ENCODE measurements around the gene PHF5A. TPM values are rescaled to one million over a fixed set of nuclear protein-coding genes. Genes with fewer than 3 reads are reported as not detected.

PHF5A gene
- total RNA-seq, 4 donors from 2014 or later: 44.1 to 51.9 (median 45.4) TPM

- 1% methylated on average over 14 to 59 of the region's 63 CpGs for WGBS, 2 donors
- H3K4me3 ChIP-seq (ENCODE audit: low read depth, poor library complexity, severe bottlenecking): peak overlapping the region; percentile 97
- DNase-seq (ENCODE audit: low spot score in 2 of 2): peak; percentile 63 to 94
- intact Hi-C loops (cut with DNase I; ENCODE audit: low total_unique reads): no loop called here
- no peak for TF ChIP-seq POLR2A (IDR thresholded peaks at IDR 0.05)
- no peak for TF ChIP-seq CTCF (IDR thresholded peaks at IDR 0.05)
Observed at GRCh38 chr22:41447435-41448188, 20.9 kb downstream of the PHF5A start.

GRCh38 chr22:41446639-41447434, 21.7 kb downstream of the PHF5A start, which contains the start of gene TOB2:
TOB2 (minus strand) TSS chr22:41446801; CDS start chr22:41437345, 9,456 bp downstream.
- peak within 1 kb of the TSS; percentile 97 for H3K4me3 ChIP-seq (ENCODE audit: low read depth, poor library complexity, severe bottlenecking)
- no peak for TF ChIP-seq CTCF (IDR thresholded peaks at IDR 0.05)
- peak in 1 of 2 donors; percentile 86 for TF ChIP-seq POLR2A (IDR thresholded peaks at IDR 0.05)
- intact Hi-C loops (cut with DNase I; ENCODE audit: low total_unique reads): no loop called here
- WGBS, 2 donors: 1% methylated on average over 52 to 67 of the region's 85 CpGs
- peak; percentile 93 to 99 for DNase-seq (ENCODE audit: low spot score in 2 of 2)

GRCh38 chr22:41446057-41446501, 22.4 kb downstream of the PHF5A start:
- TF ChIP-seq POLR2A (IDR thresholded peaks at IDR 0.05) (no peak), CTCF (IDR thresholded peaks at IDR 0.05) (no peak)
- peak overlapping the region; percentile 97 for H3K4me3 ChIP-seq (ENCODE audit: low read depth, poor library complexity, severe bottlenecking)
- 0 to 1% methylated on average over 27 to 33 of the region's 34 CpGs for WGBS, 2 donors
- DNase-seq (ENCODE audit: low spot score in 2 of 2): peak; percentile 20 to 86
- intact Hi-C loops (cut with DNase I; ENCODE audit: low total_unique reads): no loop called here

GRCh38 chr22:41445129-41446056, 23.1 kb downstream of the PHF5A start:
- TF ChIP-seq POLR2A (IDR thresholded peaks at IDR 0.05) (no peak), CTCF (IDR thresholded peaks at IDR 0.05) (no peak)
- H3K4me3 ChIP-seq (ENCODE audit: low read depth, poor library complexity, severe bottlenecking): peak overlapping the region; percentile 97
- 0 to 1% methylated on average over 22 of the region's 22 CpGs for WGBS, 2 donors
- intact Hi-C loops (cut with DNase I; ENCODE audit: low total_unique reads): no loop called here
- peak in 1 of 2 donors; percentile 27 for DNase-seq (ENCODE audit: low spot score in 2 of 2)

Data from lower leg skin (tissue), 4 donors.